Small intestine (tissue), 7 donors: ENCODE results near the gene KRTAP5-2. TPM values are rescaled to one million over a fixed set of nuclear protein-coding genes. Genes with fewer than 3 reads are reported as not detected.

ENCODE experiments used
- DNase-seq, 2 donors: peaks; one replicate each; pipeline versions ENCODE4 v3.0.0 to v3.0.0-alpha.2; 2013
- FAIRE-seq: peaks from 2 replicates; lab custom pipeline; 2012; peaks lifted over from hg19 to GRCh38; lab: Jason Lieb, UNC
- H3K27ac ChIP-seq, 3 donors: one replicate each; pipeline ENCODE4 v1.5.1; 2013; ENCODE audit warnings: low read length in 2 of 3, mild to moderate bottlenecking in 2 of 3, control low read depth in 1 of 3, inconsistent platforms in 1 of 3, low read depth in 1 of 3, moderate library complexity in 1 of 3
- H3K27me3 ChIP-seq, 3 donors: one replicate each; pipeline ENCODE4 v1.6.1; 2013; ENCODE audit warnings: low read length in 3 of 3, inconsistent platforms in 1 of 3; ENCODE audit not compliant: control insufficient read depth in 3 of 3, insufficient read depth in 3 of 3
- H3K36me3 ChIP-seq, 3 donors: one replicate each; pipeline ENCODE4 v1.6.1; 2013; ENCODE audit warnings: low read length in 3 of 3, inconsistent platforms in 1 of 3, low read depth in 1 of 3, mild to moderate bottlenecking in 1 of 3, moderate library complexity in 1 of 3; ENCODE audit not compliant: control insufficient read depth in 3 of 3, insufficient read depth in 2 of 3
- H3K4me1 ChIP-seq, 3 donors: one replicate each; pipeline ENCODE4 v1.6.1; 2013; ENCODE audit warnings: low read length in 2 of 3, inconsistent platforms in 1 of 3, low read depth in 1 of 3, mild to moderate bottlenecking in 1 of 3, moderate library complexity in 1 of 3; ENCODE audit not compliant: control insufficient read depth in 3 of 3, insufficient read depth in 2 of 3
- H3K4me3 ChIP-seq, 3 donors: one replicate each; pipeline ENCODE4 v1.5.1; 2013; ENCODE audit warnings: low read length in 3 of 3, control low read depth in 1 of 3, inconsistent platforms in 1 of 3, low read depth in 1 of 3, mild to moderate bottlenecking in 1 of 3, moderate library complexity in 1 of 3
- H3K9me3 ChIP-seq, 2 donors: one replicate each; pipeline ENCODE4 v1.6.1; 2013; ENCODE audit warnings: low read depth in 1 of 2, low read length in 1 of 2; ENCODE audit not compliant: control insufficient read depth in 2 of 2, insufficient read depth in 1 of 2
- WGBS, 3 donors: extraction: QIAGEN DNeasy Blood & Tissue Kit; methylation state at CpG; one replicate each; pipeline ENCODE4 v1.1.7; 2013; 5-methylcytosine and 5-hydroxymethylcytosine counted together
- polyA plus RNA-seq, 4 donors: library from polyadenylated mRNA; stranded (reverse) in 3 of 4; unstranded in 1 of 4; fragments of 200-250 nt in 3 of 4; fragments of 120-200 nt in 1 of 4; gene quantifications; one replicate each; pipeline versions ENCODE4 v1.2.1 to v1.2.3, GENCODE V29; 2013
- donor health status: healthy with polysubstance abuse.
- donor health status: control.
- donor health status: control.
- donor health status: Bipolar disorder and iron deficiency.
- donor health status: healthy.

KRTAP5-2 gene
- polyA plus RNA-seq, 4 donors, result 0.07 TPM; not detected in 3

DNA sequence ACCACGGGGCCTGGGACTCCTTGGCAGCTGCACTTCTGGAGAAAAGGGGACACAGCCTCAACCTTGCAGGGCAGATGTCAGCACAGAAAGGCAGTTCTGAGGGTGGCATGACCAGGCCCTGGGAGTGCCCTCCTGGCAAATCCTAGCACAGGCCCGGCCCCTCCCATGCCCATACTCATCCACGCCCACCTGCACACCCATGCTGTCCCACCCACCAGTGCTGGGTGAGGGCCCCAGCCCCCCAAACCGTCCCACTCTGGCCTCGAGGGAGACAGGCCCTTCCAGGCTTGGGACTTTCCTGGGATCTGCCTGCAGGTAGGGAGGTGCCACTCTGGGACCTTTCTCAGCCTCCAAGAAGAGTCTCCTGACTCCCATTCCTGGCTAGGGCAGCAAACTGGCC, 36.1 kb downstream of the KRTAP5-2 start:
- Histone ChIP-seq H3K4me1 (peaks cover 0 to 86% (median 0%) of the 10 kb centered on the region in 3 donors), H3K36me3 (peaks cover 0 to 90% (median 0%) of the 10 kb centered on the region in 3 donors), H3K4me3 (no peak overlapping the region), H3K27me3 (no peaks in the 10 kb centered on the region), H3K27ac (no peak overlapping the region), H3K9me3 (no peaks in the 10 kb centered on the region)
- WGBS, 3 donors, result 44 to 71% (median 48%) methylated on average over 5 of the region's 5 CpGs
- no peak for FAIRE-seq
- no peak for DNase-seq

DNA sequence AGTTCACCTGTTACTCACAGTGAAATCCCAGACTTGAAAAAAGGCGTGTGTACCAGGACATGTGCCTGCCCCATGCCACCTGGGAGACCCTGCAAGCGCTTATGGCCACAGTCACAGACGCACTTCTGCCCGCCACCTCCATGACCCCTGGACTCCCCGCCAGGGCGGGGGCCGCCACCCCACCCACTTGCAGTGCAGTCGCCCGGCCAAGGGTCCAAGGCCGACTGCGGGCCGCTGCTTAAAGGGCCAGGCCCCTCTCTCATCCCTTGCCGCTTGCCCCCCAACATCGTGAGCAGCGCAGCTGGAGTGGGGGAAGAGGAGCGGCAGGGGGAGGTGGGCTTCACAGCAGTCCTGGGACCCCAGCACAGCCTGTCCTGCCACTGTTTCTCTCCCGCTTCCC, 36.8 kb downstream of the KRTAP5-2 start:
- peaks cover 0 to 79% (median 0%) of the 10 kb centered on the region in 3 donors for H3K4me1 ChIP-seq

DNA sequence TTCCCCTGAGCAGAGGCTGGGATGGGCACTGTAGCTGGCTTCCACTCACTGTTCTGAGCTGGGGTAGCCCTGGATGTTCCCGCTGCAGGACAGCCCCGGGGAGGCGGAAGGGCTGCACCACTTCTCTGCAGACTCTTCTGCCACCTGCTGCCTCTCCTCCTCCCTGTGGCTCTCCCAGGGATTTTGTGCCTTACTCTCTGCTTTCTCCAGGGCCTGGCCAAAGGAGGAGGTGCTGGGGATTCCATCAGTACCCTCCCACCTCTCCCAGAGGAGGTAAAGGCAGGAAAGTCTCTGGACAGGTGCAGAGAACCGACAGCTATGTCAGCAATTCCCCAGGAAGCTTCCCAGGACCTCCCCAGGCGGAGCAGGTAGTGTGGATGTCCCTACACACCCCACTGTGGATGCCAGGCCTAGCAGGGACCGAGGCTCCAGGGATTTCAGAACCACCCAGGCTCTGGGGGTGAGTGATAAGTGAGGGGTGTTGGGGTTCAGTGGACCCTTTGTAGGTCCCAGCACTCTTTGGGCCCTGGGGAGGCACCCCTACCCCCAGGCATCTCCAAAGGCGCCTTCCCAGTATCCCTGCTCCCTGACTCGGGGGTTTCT, 37.3 kb downstream of the KRTAP5-2 start:
- H3K36me3 ChIP-seq, result peaks cover 0 to 87% (median 0%) of the 10 kb centered on the region in 3 donors
- H3K27ac ChIP-seq, result peak overlapping the region in 2 of 3 donors; percentile 35 to 48
- H3K27me3 ChIP-seq, result no peaks in the 10 kb centered on the region
- DNase-seq, result no peak
- no peak for FAIRE-seq
- H3K9me3 ChIP-seq, result no peaks in the 10 kb centered on the region
- WGBS, 3 donors, result 78 to 89% (median 85%) methylated on average over 8 of the region's 8 CpGs
- H3K4me1 ChIP-seq, result peaks cover 0 to 78% (median 0%) of the 10 kb centered on the region in 3 donors
- H3K4me3 ChIP-seq, result no peak overlapping the region

More for the DNA sequence above, 36.8 kb downstream of the KRTAP5-2 start:
- no peaks in the 10 kb centered on the region for H3K27me3 ChIP-seq
- no peak overlapping the region for H3K4me3 ChIP-seq
- peaks cover 0 to 87% (median 0%) of the 10 kb centered on the region in 3 donors for H3K36me3 ChIP-seq
- peak in 1 of 2 donors; percentile 57 for DNase-seq
- no peak for FAIRE-seq
- peak overlapping the region in 1 of 3 donors; percentile 48 for H3K27ac ChIP-seq
- no peaks in the 10 kb centered on the region for H3K9me3 ChIP-seq
- 58 to 84% (median 73%) methylated on average over 17 of the region's 17 CpGs for WGBS, 3 donors

DNA sequence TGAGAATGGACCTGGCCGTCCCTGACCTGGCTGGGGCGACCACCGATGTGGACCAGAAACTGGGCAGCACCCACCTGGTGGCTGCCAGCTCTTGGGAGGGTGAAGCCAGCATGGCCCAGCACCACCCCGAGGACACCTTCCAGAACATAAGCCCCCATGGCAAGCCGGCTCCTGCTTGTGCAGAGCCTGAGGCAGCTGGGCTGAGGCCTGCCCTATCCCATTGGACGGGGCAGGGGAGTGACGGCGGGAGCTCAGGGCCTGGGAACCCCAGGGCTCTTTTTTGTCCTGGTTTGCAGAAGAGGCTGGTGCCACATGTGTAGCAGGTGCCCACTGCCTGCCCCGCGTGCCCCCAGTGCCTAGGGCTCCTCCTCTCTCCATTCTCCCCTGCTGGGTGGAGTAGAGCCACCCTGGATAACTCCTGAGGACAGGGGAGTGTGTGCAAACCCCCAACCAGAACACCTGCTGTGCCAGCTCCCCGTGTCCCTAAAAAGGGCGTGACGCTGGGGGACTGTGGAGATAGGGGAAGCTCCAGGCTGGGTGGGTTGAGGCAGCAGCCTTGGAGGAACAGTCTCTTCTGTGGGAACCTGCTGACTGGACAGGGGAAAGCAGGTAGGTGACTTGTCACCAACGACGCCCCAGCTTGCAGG, 38.0 kb downstream of the KRTAP5-2 start:
- FAIRE-seq, result no peak
- peak overlapping the region in 2 of 3 donors; percentile 56 to 83 for H3K27ac ChIP-seq
- peaks cover 0 to 78% (median 0%) of the 10 kb centered on the region in 3 donors for H3K4me1 ChIP-seq
- H3K9me3 ChIP-seq, result no peaks in the 10 kb centered on the region
- H3K36me3 ChIP-seq, result peaks cover 0 to 87% (median 0%) of the 10 kb centered on the region in 3 donors
- H3K4me3 ChIP-seq, result no peak overlapping the region
- H3K27me3 ChIP-seq, result no peaks in the 10 kb centered on the region
- 67 to 81% (median 76%) methylated on average over 15 of the region's 15 CpGs for WGBS, 3 donors
- no peak for DNase-seq

DNA sequence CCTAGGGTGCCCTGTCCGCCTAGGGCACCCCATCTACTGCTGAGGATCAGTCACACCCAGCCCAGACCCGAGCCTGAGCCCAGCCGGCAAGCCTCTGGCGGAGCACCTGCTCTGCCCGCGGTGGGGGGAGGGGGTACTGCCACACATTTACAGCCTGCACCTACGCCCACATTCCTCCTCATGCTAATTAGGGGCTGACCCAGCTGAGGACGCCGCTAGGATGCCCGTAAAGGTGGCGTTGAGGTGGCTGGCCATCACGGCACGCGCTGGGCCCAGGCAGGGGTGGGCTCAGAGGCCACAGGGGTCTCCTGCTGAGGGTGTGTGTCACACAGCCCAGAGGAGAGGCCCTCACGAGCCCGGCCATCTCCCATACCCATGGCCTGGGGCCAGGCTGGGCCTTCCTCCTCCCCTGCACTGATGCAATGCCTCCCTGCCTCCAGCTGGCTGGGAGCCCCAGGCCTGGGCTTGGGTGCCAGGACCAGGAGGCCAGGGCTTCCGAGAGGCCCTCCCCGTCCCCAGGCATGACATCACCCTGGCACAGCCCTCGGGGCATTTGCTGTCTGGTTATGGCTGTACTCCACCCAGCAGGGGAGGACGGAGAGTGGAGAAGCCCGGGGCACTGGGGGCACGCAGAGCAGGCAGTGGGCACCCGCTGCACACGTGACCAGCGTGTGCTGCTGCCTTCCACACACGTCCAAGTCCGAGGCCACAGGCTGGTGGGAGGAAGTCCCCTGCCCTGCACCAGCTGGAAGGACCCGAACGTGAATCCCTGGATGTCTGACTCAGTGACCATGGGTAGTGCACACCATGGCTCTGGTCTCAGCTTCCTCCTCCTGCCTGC, 38.8 kb downstream of the KRTAP5-2 start:
- no peaks in the 10 kb centered on the region for H3K27me3 ChIP-seq
- 7 to 47% (median 23%) methylated on average over 24 to 29 of the region's 29 CpGs for WGBS, 3 donors
- H3K4me1 ChIP-seq, result peaks cover 0 to 78% (median 0%) of the 10 kb centered on the region in 3 donors
- no peaks in the 10 kb centered on the region for H3K9me3 ChIP-seq
- peak overlapping the region; percentile 77 to 83 (median 79) for H3K27ac ChIP-seq
- no peak overlapping the region for H3K4me3 ChIP-seq
- peak; percentile 89 to 94 for DNase-seq
- FAIRE-seq, result no peak
- peaks cover 0 to 86% (median 0%) of the 10 kb centered on the region in 3 donors for H3K36me3 ChIP-seq

DNA sequence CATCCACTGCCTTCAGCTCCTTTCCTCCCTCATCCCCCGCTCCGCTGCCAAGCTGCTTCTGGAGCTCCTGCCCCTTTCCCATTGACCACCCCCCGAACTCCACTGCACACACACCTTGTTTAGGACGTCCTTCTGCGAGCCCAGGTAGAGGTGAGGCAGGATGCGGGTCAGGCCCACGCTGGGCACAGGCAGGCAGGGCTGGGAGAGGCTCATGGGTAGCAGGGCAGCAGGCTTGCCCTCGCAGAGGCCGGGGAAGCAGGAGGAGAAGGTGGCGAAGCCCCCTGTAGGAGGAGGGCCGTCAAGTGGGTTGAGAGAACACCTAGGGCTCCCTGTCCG, 39.4 kb downstream of the KRTAP5-2 start:
- WGBS, 3 donors, result 19 to 64% (median 46%) methylated on average over 12 of the region's 12 CpGs
- Histone ChIP-seq H3K27ac (peak overlapping the region; percentile 77 to 83 (median 79)), H3K4me1 (peaks cover 0 to 78% (median 0%) of the 10 kb centered on the region in 3 donors), H3K36me3 (peaks cover 0 to 82% (median 0%) of the 10 kb centered on the region in 3 donors), H3K9me3 (no peaks in the 10 kb centered on the region), H3K27me3 (no peaks in the 10 kb centered on the region), H3K4me3 (no peak overlapping the region)
- FAIRE-seq (no peak), DNase-seq (no peak)

DNA sequence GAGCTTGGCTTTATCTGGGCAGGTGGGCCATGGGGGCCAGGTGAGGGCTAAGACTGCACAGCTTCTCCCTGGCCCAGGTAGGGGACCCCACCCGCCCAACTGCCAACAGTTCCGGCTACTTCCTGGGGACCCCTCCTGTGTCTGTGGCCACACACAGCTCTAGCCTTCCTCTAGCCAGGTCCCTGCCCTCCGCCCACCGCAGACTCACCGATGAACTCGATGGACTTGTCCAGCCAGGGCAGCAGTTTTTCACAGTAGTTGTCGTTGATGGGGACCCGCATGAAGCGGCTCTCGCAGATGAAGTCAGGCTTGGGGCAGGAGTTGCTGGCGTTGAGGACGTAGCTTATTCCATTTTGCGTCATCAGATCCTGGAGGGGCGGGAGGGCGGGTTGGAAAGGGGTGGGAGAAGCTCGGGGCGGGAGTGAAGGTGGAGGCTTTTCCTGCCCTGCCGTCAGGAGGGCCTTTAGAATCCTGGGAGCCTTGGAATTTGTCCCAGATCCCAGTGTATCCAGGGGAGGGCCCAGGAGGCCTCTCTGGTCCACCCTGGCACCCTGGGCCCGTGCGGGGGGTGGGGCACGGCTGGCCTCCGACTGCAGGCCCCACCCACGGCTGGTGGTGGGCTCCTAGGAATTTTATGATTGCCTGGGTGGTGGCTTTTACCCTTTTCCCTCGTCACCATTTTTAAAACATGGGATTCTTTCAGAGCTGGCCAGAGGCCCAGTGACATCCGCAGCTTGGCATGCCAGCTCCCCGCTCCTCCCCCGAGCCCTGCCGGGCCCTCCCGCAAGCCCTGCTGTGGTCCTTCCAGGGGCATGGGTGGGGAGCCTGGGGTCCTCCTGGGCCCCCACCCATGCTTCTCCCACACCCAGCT, 40.0 kb downstream of the KRTAP5-2 start:
- Histone ChIP-seq H3K27ac (peak overlapping the region; percentile 77 to 83 (median 79)), H3K9me3 (no peaks in the 10 kb centered on the region), H3K27me3 (no peaks in the 10 kb centered on the region), H3K4me3 (no peak overlapping the region), H3K4me1 (peaks cover 0 to 80% (median 0%) of the 10 kb centered on the region in 3 donors), H3K36me3 (peaks cover 0 to 75% (median 0%) of the 10 kb centered on the region in 3 donors)
- DNase-seq (peak in 1 of 2 donors; percentile 62), FAIRE-seq (no peak)
- WGBS, 3 donors, result 42 to 57% (median 50%) methylated on average over 24 to 29 of the region's 29 CpGs
